Measurements from ENCODE around the gene SKAP1.

DNA sequence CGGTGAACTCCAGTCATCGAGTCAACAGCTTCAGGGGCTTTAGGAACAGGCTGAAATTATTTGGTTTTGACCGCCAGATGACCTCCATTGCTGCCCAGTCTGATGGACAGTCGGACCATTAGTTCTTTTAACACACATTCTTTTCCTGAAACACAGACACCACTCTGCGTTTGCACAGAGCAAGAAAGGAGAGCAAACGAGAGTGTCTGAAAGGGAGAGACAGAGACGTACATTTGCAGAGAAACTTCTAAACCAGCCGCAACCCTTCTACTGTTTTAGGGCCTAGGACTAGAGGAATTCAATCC, 166.3 kb downstream of the SKAP1 start:
- TF ChIP-seq ZFP3 (CRISPR knock-in tag; IDR thresholded peaks at IDR 0.05) (no peak), OSR1 (CRISPR knock-in tag; IDR thresholded peaks at IDR 0.05) (no peak), ZFP30 (CRISPR knock-in tag; IDR thresholded peaks at IDR 0.05) (no peak), GLIS3 (CRISPR knock-in tag; IDR thresholded peaks at IDR 0.05) (no peak), ZC3H10 (CRISPR knock-in tag; IDR thresholded peaks at IDR 0.05) (no peak)
- TF ChIP-seq, protein P1, sequence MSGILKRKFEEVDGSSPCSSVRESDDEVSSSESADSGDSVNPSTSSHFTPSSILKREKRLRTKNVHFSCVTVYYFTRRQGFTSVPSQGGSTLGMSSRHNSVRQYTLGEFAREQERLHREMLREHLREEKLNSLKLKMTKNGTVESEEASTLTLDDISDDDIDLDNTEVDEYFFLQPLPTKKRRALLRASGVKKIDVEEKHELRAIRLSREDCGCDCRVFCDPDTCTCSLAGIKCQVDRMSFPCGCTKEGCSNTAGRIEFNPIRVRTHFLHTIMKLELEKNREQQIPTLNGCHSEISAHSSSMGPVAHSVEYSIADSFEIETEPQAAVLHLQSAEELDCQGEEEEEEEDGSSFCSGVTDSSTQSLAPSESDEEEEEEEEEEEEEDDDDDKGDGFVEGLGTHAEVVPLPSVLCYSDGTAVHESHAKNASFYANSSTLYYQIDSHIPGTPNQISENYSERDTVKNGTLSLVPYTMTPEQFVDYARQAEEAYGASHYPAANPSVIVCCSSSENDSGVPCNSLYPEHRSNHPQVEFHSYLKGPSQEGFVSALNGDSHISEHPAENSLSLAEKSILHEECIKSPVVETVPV (CRISPR knock-in tag; IDR thresholded peaks at IDR 0.05) = no peak
- TF ChIP-seq, protein P2, sequence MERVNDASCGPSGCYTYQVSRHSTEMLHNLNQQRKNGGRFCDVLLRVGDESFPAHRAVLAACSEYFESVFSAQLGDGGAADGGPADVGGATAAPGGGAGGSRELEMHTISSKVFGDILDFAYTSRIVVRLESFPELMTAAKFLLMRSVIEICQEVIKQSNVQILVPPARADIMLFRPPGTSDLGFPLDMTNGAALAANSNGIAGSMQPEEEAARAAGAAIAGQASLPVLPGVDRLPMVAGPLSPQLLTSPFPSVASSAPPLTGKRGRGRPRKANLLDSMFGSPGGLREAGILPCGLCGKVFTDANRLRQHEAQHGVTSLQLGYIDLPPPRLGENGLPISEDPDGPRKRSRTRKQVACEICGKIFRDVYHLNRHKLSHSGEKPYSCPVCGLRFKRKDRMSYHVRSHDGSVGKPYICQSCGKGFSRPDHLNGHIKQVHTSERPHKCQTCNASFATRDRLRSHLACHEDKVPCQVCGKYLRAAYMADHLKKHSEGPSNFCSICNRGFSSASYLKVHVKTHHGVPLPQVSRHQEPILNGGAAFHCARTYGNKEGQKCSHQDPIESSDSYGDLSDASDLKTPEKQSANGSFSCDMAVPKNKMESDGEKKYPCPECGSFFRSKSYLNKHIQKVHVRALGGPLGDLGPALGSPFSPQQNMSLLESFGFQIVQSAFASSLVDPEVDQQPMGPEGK (CRISPR knock-in tag; IDR thresholded peaks at IDR 0.05; ENCODE audit: borderline replicate concordance) = no peak
- TF ChIP-seq, protein P3, sequence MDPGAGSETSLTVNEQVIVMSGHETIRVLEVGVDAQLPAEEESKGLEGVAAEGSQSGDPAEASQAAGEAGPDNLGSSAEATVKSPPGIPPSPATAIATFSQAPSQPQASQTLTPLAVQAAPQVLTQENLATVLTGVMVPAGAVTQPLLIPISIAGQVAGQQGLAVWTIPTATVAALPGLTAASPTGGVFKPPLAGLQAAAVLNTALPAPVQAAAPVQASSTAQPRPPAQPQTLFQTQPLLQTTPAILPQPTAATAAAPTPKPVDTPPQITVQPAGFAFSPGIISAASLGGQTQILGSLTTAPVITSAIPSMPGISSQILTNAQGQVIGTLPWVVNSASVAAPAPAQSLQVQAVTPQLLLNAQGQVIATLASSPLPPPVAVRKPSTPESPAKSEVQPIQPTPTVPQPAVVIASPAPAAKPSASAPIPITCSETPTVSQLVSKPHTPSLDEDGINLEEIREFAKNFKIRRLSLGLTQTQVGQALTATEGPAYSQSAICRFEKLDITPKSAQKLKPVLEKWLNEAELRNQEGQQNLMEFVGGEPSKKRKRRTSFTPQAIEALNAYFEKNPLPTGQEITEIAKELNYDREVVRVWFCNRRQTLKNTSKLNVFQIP (CRISPR knock-in tag; IDR thresholded peaks at IDR 0.05; ENCODE audit: borderline replicate concordance, low read depth) = no peak

Measured in SK-N-SH treated with all-trans-retinoic acid at 6 μM for 48 hours (cell line).